GM12878 (cell line): Measurements from ENCODE around the gene NCAPD2.

Source experiments
- EED ChIP-seq: sonication (generic); IDR thresholded peaks from 2 replicates; pipeline ENCODE4 v1.6.1; 2016; ENCODE audit warnings: antibody characterized with exemption, low read depth
- ETV6 ChIP-seq, 2 experiments: fragments of 450-650 bp in 1 of 2; IDR thresholded peaks in 1 of 2; conservative IDR thresholded peaks in 1 of 2; 2 replicates each; pipeline ENCODE4 v1.6.1; 2014; ENCODE audit warnings: antibody characterized with exemption in 1 of 2, borderline replicate concordance in 1 of 2, low read depth in 1 of 2, mild to moderate bottlenecking in 1 of 2, moderate library complexity in 1 of 2
- KLF5 ChIP-seq: fragments of 450-650 bp; IDR thresholded peaks from 2 replicates; pipeline ENCODE4 v1.6.1; 2014; ENCODE audit warnings: mild to moderate bottlenecking; ENCODE audit not compliant: partially characterized antibody
- ZNF274 ChIP-seq: IDR thresholded peaks from one replicate; pipeline ENCODE4 v1.8.0; 2011; ENCODE audit not compliant: insufficient read length, insufficient read depth
- TF ChIP-seq, protein P1 (sequence below), 3 experiments: IDR thresholded peaks in 2 of 3; conservative IDR thresholded peaks in 1 of 3; 2 replicates each; pipeline ENCODE4 v1.5.1; 2011; ENCODE audit warnings: low read depth in 3 of 3, low read length in 3 of 3, mild to moderate bottlenecking in 3 of 3, control low read depth in 2 of 3, moderate library complexity in 2 of 3, inconsistent platforms in 1 of 3, mixed read lengths in 1 of 3; ENCODE audit not compliant: control insufficient read depth in 2 of 3, insufficient read depth in 1 of 3; ENCODE audit errors: extremely low read depth in 1 of 3
- TF ChIP-seq, protein P2 (sequence below): IDR thresholded peaks from 2 replicates; pipeline ENCODE4 v1.6.1; 2011; ENCODE audit warnings: mild to moderate bottlenecking, low read depth, low read length, moderate library complexity; ENCODE audit not compliant: insufficient replicate concordance
- TF ChIP-seq, protein P3 (sequence below): fragments of 450-650 bp; formaldehyde crosslinking; IDR thresholded peaks from 2 replicates; pipeline ENCODE4 v1.5.0; 2022; ENCODE audit warnings: mild to moderate bottlenecking, missing genetic modification characterization
- TF ChIP-seq, protein P4 (sequence below): fragments of 150-350 bp; IDR thresholded peaks from 2 replicates; pipeline ENCODE4 v1.6.1; 2016; ENCODE audit warnings: low read depth, low read length
- TF ChIP-seq, protein P5 (sequence below): fragments of 450-650 bp; IDR thresholded peaks from 2 replicates; pipeline ENCODE4 v1.6.1; 2018; ENCODE audit warnings: borderline replicate concordance, mild to moderate bottlenecking; ENCODE audit not compliant: partially characterized antibody

DNA sequence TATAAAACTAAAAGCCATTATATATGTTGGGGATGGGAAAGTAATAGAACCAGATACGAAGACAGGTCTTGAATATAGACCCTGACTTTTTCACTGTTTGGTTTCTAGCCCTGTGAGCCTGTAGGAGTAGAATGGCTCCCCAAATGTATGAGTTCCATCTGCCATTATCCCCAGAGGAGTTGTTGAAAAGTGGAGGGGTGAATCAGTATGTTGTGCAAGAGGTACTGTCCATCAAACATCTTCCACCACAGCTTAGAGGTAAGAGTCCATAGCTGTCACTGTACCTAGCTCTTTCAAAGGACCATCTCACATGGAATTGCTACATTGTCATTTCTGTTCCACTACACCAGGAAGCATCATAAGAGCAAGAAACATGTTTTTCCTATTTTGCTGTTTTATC, 1.1 kb downstream of the NCAPD2 start:
- TF ChIP-seq, protein P1, sequence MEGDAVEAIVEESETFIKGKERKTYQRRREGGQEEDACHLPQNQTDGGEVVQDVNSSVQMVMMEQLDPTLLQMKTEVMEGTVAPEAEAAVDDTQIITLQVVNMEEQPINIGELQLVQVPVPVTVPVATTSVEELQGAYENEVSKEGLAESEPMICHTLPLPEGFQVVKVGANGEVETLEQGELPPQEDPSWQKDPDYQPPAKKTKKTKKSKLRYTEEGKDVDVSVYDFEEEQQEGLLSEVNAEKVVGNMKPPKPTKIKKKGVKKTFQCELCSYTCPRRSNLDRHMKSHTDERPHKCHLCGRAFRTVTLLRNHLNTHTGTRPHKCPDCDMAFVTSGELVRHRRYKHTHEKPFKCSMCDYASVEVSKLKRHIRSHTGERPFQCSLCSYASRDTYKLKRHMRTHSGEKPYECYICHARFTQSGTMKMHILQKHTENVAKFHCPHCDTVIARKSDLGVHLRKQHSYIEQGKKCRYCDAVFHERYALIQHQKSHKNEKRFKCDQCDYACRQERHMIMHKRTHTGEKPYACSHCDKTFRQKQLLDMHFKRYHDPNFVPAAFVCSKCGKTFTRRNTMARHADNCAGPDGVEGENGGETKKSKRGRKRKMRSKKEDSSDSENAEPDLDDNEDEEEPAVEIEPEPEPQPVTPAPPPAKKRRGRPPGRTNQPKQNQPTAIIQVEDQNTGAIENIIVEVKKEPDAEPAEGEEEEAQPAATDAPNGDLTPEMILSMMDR (IDR thresholded peaks at IDR 0.05 in 2 of 3, conservative IDR thresholded peaks at IDR 0.05 in 1 of 3; ENCODE audit: control insufficient read depth in 2 of 3, extremely low read depth in 1 of 3, insufficient read depth in 1 of 3, low read depth in 3 of 3, low read length in 3 of 3) = no peak
- TF ChIP-seq KLF5 (no peak), EED (no peak), ZNF274 (no peak), ETV6 (conservative IDR thresholded peaks at IDR 0.05 in 1 of 2, IDR thresholded peaks at IDR 0.05 in 1 of 2; ENCODE audit: borderline replicate concordance in 1 of 2, low read depth in 1 of 2) (no peak)
- TF ChIP-seq, protein P2, sequence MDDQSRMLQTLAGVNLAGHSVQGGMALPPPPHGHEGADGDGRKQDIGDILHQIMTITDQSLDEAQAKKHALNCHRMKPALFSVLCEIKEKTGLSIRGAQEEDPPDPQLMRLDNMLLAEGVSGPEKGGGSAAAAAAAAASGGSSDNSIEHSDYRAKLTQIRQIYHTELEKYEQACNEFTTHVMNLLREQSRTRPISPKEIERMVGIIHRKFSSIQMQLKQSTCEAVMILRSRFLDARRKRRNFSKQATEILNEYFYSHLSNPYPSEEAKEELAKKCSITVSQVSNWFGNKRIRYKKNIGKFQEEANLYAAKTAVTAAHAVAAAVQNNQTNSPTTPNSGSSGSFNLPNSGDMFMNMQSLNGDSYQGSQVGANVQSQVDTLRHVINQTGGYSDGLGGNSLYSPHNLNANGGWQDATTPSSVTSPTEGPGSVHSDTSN = no peak
- TF ChIP-seq, protein P3, sequence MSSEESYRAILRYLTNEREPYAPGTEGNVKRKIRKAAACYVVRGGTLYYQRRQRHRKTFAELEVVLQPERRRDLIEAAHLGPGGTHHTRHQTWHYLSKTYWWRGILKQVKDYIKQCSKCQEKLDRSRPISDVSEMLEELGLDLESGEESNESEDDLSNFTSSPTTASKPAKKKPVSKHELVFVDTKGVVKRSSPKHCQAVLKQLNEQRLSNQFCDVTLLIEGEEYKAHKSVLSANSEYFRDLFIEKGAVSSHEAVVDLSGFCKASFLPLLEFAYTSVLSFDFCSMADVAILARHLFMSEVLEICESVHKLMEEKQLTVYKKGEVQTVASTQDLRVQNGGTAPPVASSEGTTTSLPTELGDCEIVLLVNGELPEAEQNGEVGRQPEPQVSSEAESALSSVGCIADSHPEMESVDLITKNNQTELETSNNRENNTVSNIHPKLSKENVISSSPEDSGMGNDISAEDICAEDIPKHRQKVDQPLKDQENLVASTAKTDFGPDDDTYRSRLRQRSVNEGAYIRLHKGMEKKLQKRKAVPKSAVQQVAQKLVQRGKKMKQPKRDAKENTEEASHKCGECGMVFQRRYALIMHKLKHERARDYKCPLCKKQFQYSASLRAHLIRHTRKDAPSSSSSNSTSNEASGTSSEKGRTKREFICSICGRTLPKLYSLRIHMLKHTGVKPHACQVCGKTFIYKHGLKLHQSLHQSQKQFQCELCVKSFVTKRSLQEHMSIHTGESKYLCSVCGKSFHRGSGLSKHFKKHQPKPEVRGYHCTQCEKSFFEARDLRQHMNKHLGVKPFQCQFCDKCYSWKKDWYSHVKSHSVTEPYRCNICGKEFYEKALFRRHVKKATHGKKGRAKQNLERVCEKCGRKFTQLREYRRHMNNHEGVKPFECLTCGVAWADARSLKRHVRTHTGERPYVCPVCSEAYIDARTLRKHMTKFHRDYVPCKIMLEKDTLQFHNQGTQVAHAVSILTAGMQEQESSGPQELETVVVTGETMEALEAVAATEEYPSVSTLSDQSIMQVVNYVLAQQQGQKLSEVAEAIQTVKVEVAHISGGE = no peak
- TF ChIP-seq, protein P4, sequence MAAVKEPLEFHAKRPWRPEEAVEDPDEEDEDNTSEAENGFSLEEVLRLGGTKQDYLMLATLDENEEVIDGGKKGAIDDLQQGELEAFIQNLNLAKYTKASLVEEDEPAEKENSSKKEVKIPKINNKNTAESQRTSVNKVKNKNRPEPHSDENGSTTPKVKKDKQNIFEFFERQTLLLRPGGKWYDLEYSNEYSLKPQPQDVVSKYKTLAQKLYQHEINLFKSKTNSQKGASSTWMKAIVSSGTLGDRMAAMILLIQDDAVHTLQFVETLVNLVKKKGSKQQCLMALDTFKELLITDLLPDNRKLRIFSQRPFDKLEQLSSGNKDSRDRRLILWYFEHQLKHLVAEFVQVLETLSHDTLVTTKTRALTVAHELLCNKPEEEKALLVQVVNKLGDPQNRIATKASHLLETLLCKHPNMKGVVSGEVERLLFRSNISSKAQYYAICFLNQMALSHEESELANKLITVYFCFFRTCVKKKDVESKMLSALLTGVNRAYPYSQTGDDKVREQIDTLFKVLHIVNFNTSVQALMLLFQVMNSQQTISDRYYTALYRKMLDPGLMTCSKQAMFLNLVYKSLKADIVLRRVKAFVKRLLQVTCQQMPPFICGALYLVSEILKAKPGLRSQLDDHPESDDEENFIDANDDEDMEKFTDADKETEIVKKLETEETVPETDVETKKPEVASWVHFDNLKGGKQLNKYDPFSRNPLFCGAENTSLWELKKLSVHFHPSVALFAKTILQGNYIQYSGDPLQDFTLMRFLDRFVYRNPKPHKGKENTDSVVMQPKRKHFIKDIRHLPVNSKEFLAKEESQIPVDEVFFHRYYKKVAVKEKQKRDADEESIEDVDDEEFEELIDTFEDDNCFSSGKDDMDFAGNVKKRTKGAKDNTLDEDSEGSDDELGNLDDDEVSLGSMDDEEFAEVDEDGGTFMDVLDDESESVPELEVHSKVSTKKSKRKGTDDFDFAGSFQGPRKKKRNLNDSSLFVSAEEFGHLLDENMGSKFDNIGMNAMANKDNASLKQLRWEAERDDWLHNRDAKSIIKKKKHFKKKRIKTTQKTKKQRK = no peak
- TF ChIP-seq, protein P5, sequence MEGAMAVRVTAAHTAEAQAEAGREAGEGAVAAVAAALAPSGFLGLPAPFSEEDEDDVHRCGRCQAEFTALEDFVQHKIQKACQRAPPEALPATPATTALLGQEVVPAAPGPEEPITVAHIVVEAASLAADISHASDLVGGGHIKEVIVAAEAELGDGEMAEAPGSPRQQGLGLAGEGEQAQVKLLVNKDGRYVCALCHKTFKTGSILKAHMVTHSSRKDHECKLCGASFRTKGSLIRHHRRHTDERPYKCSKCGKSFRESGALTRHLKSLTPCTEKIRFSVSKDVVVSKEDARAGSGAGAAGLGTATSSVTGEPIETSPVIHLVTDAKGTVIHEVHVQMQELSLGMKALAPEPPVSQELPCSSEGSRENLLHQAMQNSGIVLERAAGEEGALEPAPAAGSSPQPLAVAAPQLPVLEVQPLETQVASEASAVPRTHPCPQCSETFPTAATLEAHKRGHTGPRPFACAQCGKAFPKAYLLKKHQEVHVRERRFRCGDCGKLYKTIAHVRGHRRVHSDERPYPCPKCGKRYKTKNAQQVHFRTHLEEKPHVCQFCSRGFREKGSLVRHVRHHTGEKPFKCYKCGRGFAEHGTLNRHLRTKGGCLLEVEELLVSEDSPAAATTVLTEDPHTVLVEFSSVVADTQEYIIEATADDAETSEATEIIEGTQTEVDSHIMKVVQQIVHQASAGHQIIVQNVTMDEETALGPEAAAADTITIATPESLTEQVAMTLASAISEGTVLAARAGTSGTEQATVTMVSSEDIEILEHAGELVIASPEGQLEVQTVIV = no peak
